H9 (cell line): Measurements from ENCODE around the gene CHGA. TPM values are rescaled to one million over a fixed set of nuclear protein-coding genes. Genes with fewer than 3 reads are reported as not detected.

Experiments used
- DNase-seq: peaks from one replicate; pipeline ENCODE4 v3.0.0-alpha.2; 2017
- H2AFZ ChIP-seq: one replicate; pipeline ENCODE4 v1.6.1; 2013; ENCODE audit warnings: mild to moderate bottlenecking, low read length, control low read depth, moderate library complexity
- H2AK5ac ChIP-seq: 2 replicates; pipeline ENCODE4 v1.6.1; 2013; ENCODE audit warnings: low read length, control low read depth, mixed read lengths; ENCODE audit not compliant: insufficient read length
- H2BK120ac ChIP-seq: one replicate; pipeline ENCODE4 v1.6.1; 2013; ENCODE audit warnings: low read depth, mild to moderate bottlenecking, low read length, control low read depth, inconsistent platforms; ENCODE audit not compliant: poor library complexity, severe bottlenecking
- H2BK12ac ChIP-seq: 2 replicates; pipeline ENCODE4 v1.6.1; 2013; ENCODE audit warnings: low read length, control low read depth, mixed read lengths, low read depth; ENCODE audit not compliant: insufficient read length
- H2BK15ac ChIP-seq: 2 replicates; pipeline ENCODE4 v1.6.1; 2013; ENCODE audit warnings: low read depth, low read length, control low read depth
- H2BK20ac ChIP-seq: one replicate; pipeline ENCODE4 v1.6.1; 2013; ENCODE audit warnings: low read depth, mild to moderate bottlenecking, low read length, control low read depth, inconsistent platforms; ENCODE audit not compliant: poor library complexity, severe bottlenecking
- H2BK5ac ChIP-seq: 2 replicates; pipeline ENCODE4 v1.6.1; 2013; ENCODE audit warnings: low read length, control low read depth, mixed read lengths; ENCODE audit not compliant: insufficient read length
- H3K14ac ChIP-seq: 2 replicates; pipeline ENCODE4 v1.6.1; 2013; ENCODE audit warnings: low read length, control low read depth; ENCODE audit not compliant: insufficient read depth
- H3K18ac ChIP-seq: 2 replicates; pipeline ENCODE4 v1.6.1; 2013; ENCODE audit warnings: low read depth, mild to moderate bottlenecking, mixed read lengths, low read length, control low read depth; ENCODE audit not compliant: insufficient read length
- H3K23ac ChIP-seq: 2 replicates; pipeline ENCODE4 v1.6.1; 2013; ENCODE audit warnings: low read length, control low read depth, mixed read lengths, low read depth; ENCODE audit not compliant: insufficient read length
- H3K23me2 ChIP-seq: 2 replicates; pipeline ENCODE4 v1.6.1; 2013; ENCODE audit warnings: low read depth, mild to moderate bottlenecking, mixed read lengths, low read length, control low read depth; ENCODE audit not compliant: insufficient read length, poor library complexity, severe bottlenecking
- H3K27ac ChIP-seq: 2 replicates; pipeline ENCODE4 v1.5.1; 2013; ENCODE audit warnings: low read length, control low read depth, mixed read lengths, low read depth; ENCODE audit not compliant: insufficient read length
- H3K27me3 ChIP-seq: 2 replicates; pipeline ENCODE4 v1.6.1; 2013; ENCODE audit warnings: low read length, control low read depth, inconsistent platforms; ENCODE audit not compliant: insufficient read depth
- H3K4ac ChIP-seq: 2 replicates; pipeline ENCODE4 v1.6.1; 2013; ENCODE audit warnings: low read depth, mild to moderate bottlenecking, control low read depth, inconsistent platforms, low read length, moderate library complexity
- H3K4me1 ChIP-seq: 2 replicates; pipeline ENCODE4 v1.6.1; 2013; ENCODE audit warnings: low read length, control low read depth, inconsistent platforms; ENCODE audit not compliant: insufficient read depth
- H3K4me2 ChIP-seq: 2 replicates; pipeline ENCODE4 v1.6.1; 2013; ENCODE audit warnings: low read length, control low read depth, mixed read lengths; ENCODE audit not compliant: insufficient read length, insufficient read depth
- H3K56ac ChIP-seq: 2 replicates; pipeline ENCODE4 v1.6.1; 2013; ENCODE audit warnings: low read depth, mild to moderate bottlenecking, mixed read lengths, low read length, control low read depth; ENCODE audit not compliant: insufficient read length
- H3K79me1 ChIP-seq: 2 replicates; pipeline ENCODE4 v1.6.1; 2013; ENCODE audit warnings: low read depth, mild to moderate bottlenecking, moderate library complexity, low read length, control low read depth, inconsistent platforms; ENCODE audit not compliant: insufficient read depth, poor library complexity, severe bottlenecking
- H3K79me2 ChIP-seq: 2 replicates; pipeline ENCODE4 v1.6.1; 2013; ENCODE audit warnings: low read length, control low read depth, inconsistent platforms; ENCODE audit not compliant: insufficient read depth
- H3K9ac ChIP-seq: 2 replicates; pipeline ENCODE4 v1.6.1; 2013; ENCODE audit warnings: low read length, control low read depth, mixed read lengths; ENCODE audit not compliant: insufficient read length; ENCODE audit errors: extremely low read depth
- H3K9me3 ChIP-seq: one replicate; pipeline ENCODE4 v1.6.1; 2013; ENCODE audit warnings: low read depth, low read length, inconsistent platforms; ENCODE audit not compliant: control insufficient read depth
- H3T11ph ChIP-seq: one replicate; pipeline ENCODE4 v1.6.1; 2013; ENCODE audit warnings: mild to moderate bottlenecking, low read length, control low read depth, inconsistent platforms
- H4K20me1 ChIP-seq: one replicate; pipeline ENCODE4 v1.6.1; 2013; ENCODE audit not compliant: control insufficient read depth, insufficient read length, insufficient read depth
- H4K5ac ChIP-seq: 2 replicates; pipeline ENCODE4 v1.6.1; 2013; ENCODE audit warnings: low read depth, mild to moderate bottlenecking, mixed read lengths, low read length, control low read depth; ENCODE audit not compliant: insufficient read length
- H4K8ac ChIP-seq: replicated peaks from 2 replicates; pipeline ENCODE4 v1.6.1; 2013; ENCODE audit warnings: low read length, control low read depth, mixed read lengths, low read depth; ENCODE audit not compliant: insufficient read length
- H4K91ac ChIP-seq: 2 replicates; pipeline ENCODE4 v1.6.1; 2013; ENCODE audit warnings: low read depth, mild to moderate bottlenecking, moderate library complexity, mixed read lengths, low read length, control low read depth; ENCODE audit not compliant: insufficient read length
- H3K27ac Mint-ChIP-seq, 3 experiments: 2 replicates in 2 of 3; 3 replicates in 1 of 3; pipeline ENCODE4 v1.8.0; 2020 to 2021; ENCODE audit warnings: mixed read lengths in 3 of 3, mild to moderate bottlenecking in 1 of 3, moderate library complexity in 1 of 3
- H3K27me3 Mint-ChIP-seq: 2 replicates; pipeline ENCODE4 v1.8.0; 2021; ENCODE audit warnings: low read depth, mild to moderate bottlenecking, moderate library complexity, mixed read lengths
- H3K36me3 Mint-ChIP-seq, 3 experiments: 2 replicates in 2 of 3; 3 replicates in 1 of 3; pipeline ENCODE4 v1.8.0; 2020 to 2021; ENCODE audit warnings: low read depth in 3 of 3, mixed read lengths in 3 of 3; ENCODE audit not compliant: insufficient read depth in 1 of 3
- H3K4me1 Mint-ChIP-seq, 2 experiments: 2 replicates each; pipeline ENCODE4 v1.8.0; 2020; ENCODE audit warnings: mixed read lengths in 2 of 2
- H3K4me3 Mint-ChIP-seq, 2 experiments: 2 replicates in 1 of 2; 3 replicates in 1 of 2; pipeline ENCODE4 v1.8.0; 2020 to 2021; ENCODE audit warnings: mild to moderate bottlenecking in 2 of 2, mixed read lengths in 2 of 2, moderate library complexity in 1 of 2
- H3K9me3 Mint-ChIP-seq, 2 experiments: 2 replicates in 1 of 2; 3 replicates in 1 of 2; pipeline ENCODE4 v1.8.0; 2020; ENCODE audit warnings: mild to moderate bottlenecking in 2 of 2, mixed read lengths in 2 of 2, moderate library complexity in 1 of 2
- WGBS: extraction: QIAGEN DNeasy Blood & Tissue Kit; methylation state at CpG from one replicate; pipeline ENCODE4 v1.1.7; 2013; ENCODE audit warnings: missing lambda C conversion rate, low lambda C conversion rate, mixed read lengths; ENCODE audit not compliant: insufficient read length; ENCODE audit errors: extremely low coverage; 5-methylcytosine and 5-hydroxymethylcytosine counted together
- total RNA-seq: library from RNA; stranded (reverse); gene quantifications from 2 replicates; pipeline ENCODE4 v1.2.1, GENCODE V29; 2021
- TF ChIP-seq, protein P1 (sequence below): fragments of 200-600 bp; sonication (generic); conservative IDR thresholded peaks from 3 replicates; pipeline ENCODE4 v1.8.0; 2021; ENCODE audit warnings: antibody characterized with exemption, mild to moderate bottlenecking

The CHGA gene
- total RNA-seq, 1 experiment from 2014 or later, result 6.7 TPM

DNA sequence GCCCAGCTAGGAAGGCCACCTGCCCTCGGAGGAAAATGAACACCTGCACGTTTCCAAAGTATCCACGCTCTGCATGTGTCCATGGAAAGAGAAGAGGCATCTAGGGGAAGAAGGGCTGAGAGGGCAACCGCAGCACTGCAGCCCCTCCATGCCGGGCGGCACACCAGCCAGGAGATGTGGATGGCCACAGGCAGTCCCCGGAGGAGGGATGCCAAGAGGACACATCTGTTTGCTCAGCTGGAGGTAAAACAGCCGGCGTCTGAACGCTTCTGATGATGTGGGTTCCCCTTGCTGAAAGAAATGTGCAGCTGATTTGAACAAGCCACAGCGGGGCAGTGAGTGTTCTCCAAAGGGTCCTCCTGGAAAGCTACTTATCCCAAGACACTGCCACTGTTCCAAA lies 34.0 kb downstream of the CHGA start:
- Histone ChIP-seq H3K79me1 (no peaks in the 10 kb centered on the region), H2BK12ac (no peak overlapping the region), H4K20me1 (no peaks in the 10 kb centered on the region), H4K91ac (no peak overlapping the region), H3K4me1 (no peaks in the 10 kb centered on the region), H3K23ac (no peak overlapping the region), H3K27me3 (no peaks in the 10 kb centered on the region), H3K23me2 (no peaks in the 10 kb centered on the region), H2BK20ac (no peak overlapping the region), H2AK5ac (no peak overlapping the region), H3K18ac (no peak overlapping the region), H3K79me2 (no peaks in the 10 kb centered on the region), H2BK15ac (no peak overlapping the region), H3T11ph (no peak overlapping the region), H3K14ac (no peak overlapping the region), H2AFZ (no peak overlapping the region), H4K8ac (no peak overlapping the region), H3K4ac (no peak overlapping the region), H3K9ac (no peak overlapping the region), H3K4me2 (no peak overlapping the region), H3K9me3 (no peaks in the 10 kb centered on the region), H4K5ac (no peak overlapping the region), H2BK5ac (no peak overlapping the region), H3K56ac (no peak overlapping the region), H3K27ac (no peak overlapping the region), H2BK120ac (no peak overlapping the region)
- WGBS, result no CpG with 5 or more reads among the region's 11 CpGs
- H3K4me1 Mint-ChIP-seq, result peaks cover 9% of the 10 kb centered on the region in 2 experiments
- H3K27me3 Mint-ChIP-seq, result no peaks in the 10 kb centered on the region
- H3K4me3 Mint-ChIP-seq, result no peak overlapping the region
- no peak overlapping the region for H3K27ac Mint-ChIP-seq
- TF ChIP-seq, protein P1, sequence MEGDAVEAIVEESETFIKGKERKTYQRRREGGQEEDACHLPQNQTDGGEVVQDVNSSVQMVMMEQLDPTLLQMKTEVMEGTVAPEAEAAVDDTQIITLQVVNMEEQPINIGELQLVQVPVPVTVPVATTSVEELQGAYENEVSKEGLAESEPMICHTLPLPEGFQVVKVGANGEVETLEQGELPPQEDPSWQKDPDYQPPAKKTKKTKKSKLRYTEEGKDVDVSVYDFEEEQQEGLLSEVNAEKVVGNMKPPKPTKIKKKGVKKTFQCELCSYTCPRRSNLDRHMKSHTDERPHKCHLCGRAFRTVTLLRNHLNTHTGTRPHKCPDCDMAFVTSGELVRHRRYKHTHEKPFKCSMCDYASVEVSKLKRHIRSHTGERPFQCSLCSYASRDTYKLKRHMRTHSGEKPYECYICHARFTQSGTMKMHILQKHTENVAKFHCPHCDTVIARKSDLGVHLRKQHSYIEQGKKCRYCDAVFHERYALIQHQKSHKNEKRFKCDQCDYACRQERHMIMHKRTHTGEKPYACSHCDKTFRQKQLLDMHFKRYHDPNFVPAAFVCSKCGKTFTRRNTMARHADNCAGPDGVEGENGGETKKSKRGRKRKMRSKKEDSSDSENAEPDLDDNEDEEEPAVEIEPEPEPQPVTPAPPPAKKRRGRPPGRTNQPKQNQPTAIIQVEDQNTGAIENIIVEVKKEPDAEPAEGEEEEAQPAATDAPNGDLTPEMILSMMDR, result no peak
- no peak for DNase-seq
- peaks cover 11 to 29% (median 23%) of the 10 kb centered on the region in 3 experiments; a peak in 6 of 7 replicates for H3K36me3 Mint-ChIP-seq
- H3K9me3 Mint-ChIP-seq, result no peaks in the 10 kb centered on the region; a peak in 1 of 5 replicates
